ENCODE measurements around the gene WHRN. TPM values are rescaled to one million over a fixed set of nuclear protein-coding genes. Genes with fewer than 3 reads are reported as not detected.

The WHRN gene
- total RNA-seq, 1 experiment from 2014 or later: 0.61 TPM

GRCh38 chr9:114367772-114368569 is 137.3 kb downstream of the WHRN start:
- DNase-seq (ENCODE audit: low spot score): no peak

- DNase-seq (ENCODE audit: low spot score): no peak
Measured at GRCh38 chr9:114367366-114367765, 137.9 kb downstream of the WHRN start.

GRCh38 chr9:114366334-114367128 is 138.7 kb downstream of the WHRN start:
- no peak for DNase-seq (ENCODE audit: low spot score)

GRCh38 chr9:114365194-114365593 is 140.1 kb downstream of the WHRN start:
- no peak for DNase-seq (ENCODE audit: low spot score)

GRCh38 chr9:114364134-114365041 is 140.9 kb downstream of the WHRN start:
- DNase-seq (ENCODE audit: low spot score): no peak

GRCh38 chr9:114363424-114363823 is 141.8 kb downstream of the WHRN start:
- no peak for DNase-seq (ENCODE audit: low spot score)

- no peak for DNase-seq (ENCODE audit: low spot score)
Measured at GRCh38 chr9:114362394-114362793, 142.9 kb downstream of the WHRN start.

GRCh38 chr9:114361542-114361941 is 143.7 kb downstream of the WHRN start:
- DNase-seq (ENCODE audit: low spot score): no peak

GRCh38 chr9:114359801-114360200 is 145.5 kb downstream of the WHRN start:
- no peak for DNase-seq (ENCODE audit: low spot score)

GRCh38 chr9:114357911-114358328 is 147.4 kb downstream of the WHRN start:
- DNase-seq (ENCODE audit: low spot score): no peak

GRCh38 chr9:114357360-114357759 is 147.9 kb downstream of the WHRN start:
- no peak for DNase-seq (ENCODE audit: low spot score)

- no peak for DNase-seq (ENCODE audit: low spot score)
Measured at GRCh38 chr9:114356792-114357191, 148.5 kb downstream of the WHRN start.

- DNase-seq (ENCODE audit: low spot score): no peak
Measured at GRCh38 chr9:114355821-114356220, 149.5 kb downstream of the WHRN start.

Small RNA genes lying within 50 kb of the gene (small RNA-seq; reads per million reads assigned to genes)
- not detected for gene AL138895.2

Other genes starting within 250 kb of the WHRN start
- not detected in 2 replicates for gene ORM1, start 182.4 kb downstream of the WHRN start, total RNA-seq (2014; rRNA removed; shearing (Covaris generic))
- gene ORM2, start 175.6 kb downstream of the WHRN start, total RNA-seq (2014; rRNA removed; shearing (Covaris generic)): not detected in 2 replicates
- gene AKNA, start 117.5 kb downstream of the WHRN start, total RNA-seq (2014; rRNA removed; shearing (Covaris generic)): 6.1 and 7.8 TPM in 2 replicates
- gene ATP6V1G1, start 82.3 kb upstream of the WHRN start, total RNA-seq (2014; rRNA removed; shearing (Covaris generic)): 61.1 and 71.3 TPM in 2 replicates
- 2.6 and 3.9 TPM in 2 replicates for gene TMEM268, start 105.8 kb upstream of the WHRN start, total RNA-seq (2014; rRNA removed; shearing (Covaris generic))
- gene TEX53, start 152.3 kb upstream of the WHRN start, total RNA-seq (2014; rRNA removed; shearing (Covaris generic)): not detected in 2 replicates
- gene TEX48, start 176.7 kb upstream of the WHRN start, total RNA-seq (2014; rRNA removed; shearing (Covaris generic)): not detected in 2 replicates